Skeletal muscle tissue (tissue), 4 donors: ENCODE measurements around the gene ZNF74. TPM values are rescaled to one million over a fixed set of nuclear protein-coding genes. Genes with fewer than 3 reads are reported as not detected.
"Not testable (repeated sequence)": the region's sequence is repeated elsewhere in the genome, so short reads cannot be mapped to it uniquely, and the experiment has no call there.

ENCODE experiments used
- H3K27ac ChIP-seq: one replicate; pipeline ENCODE4 v1.7.0; 2013; ENCODE audit warnings: mild to moderate bottlenecking, low read depth, low read length, inconsistent platforms
- H3K27me3 ChIP-seq, 3 donors: one replicate each; pipeline ENCODE4 v1.7.0; 2013; ENCODE audit warnings: low read length in 3 of 3; ENCODE audit not compliant: control insufficient read depth in 3 of 3, insufficient read depth in 3 of 3
- H3K36me3 ChIP-seq, 3 donors: one replicate each; pipeline ENCODE4 v1.7.0; 2013; ENCODE audit warnings: low read length in 3 of 3; ENCODE audit not compliant: control insufficient read depth in 3 of 3, insufficient read depth in 3 of 3
- H3K4me1 ChIP-seq, 3 donors: one replicate each; pipeline ENCODE4 v1.7.0; 2013; ENCODE audit warnings: low read length in 3 of 3, mild to moderate bottlenecking in 3 of 3; ENCODE audit not compliant: control insufficient read depth in 3 of 3, insufficient read depth in 3 of 3
- H3K4me3 ChIP-seq, 3 donors: one replicate each; pipeline ENCODE4 v1.7.0; 2013; ENCODE audit warnings: low read length in 3 of 3
- H3K9ac ChIP-seq, 3 donors: one replicate each; pipeline ENCODE4 v1.7.0; 2013; ENCODE audit warnings: low read length in 3 of 3, mild to moderate bottlenecking in 3 of 3, moderate library complexity in 2 of 3, low read depth in 1 of 3
- H3K9me3 ChIP-seq, 3 donors: one replicate each; pipeline ENCODE4 v1.7.0; 2013; ENCODE audit warnings: low read length in 3 of 3; ENCODE audit not compliant: control insufficient read depth in 3 of 3
- total RNA-seq: library from RNA; depleted of rRNA; stranded (reverse); fragments of >200 nt; gene quantifications from one replicate; pipeline ENCODE4 v1.2.3, GENCODE V29; 2014
- donor health status: Osteomylitis.

ZNF74 gene
- total RNA-seq, 1 donor from 2014 or later = 9.9 TPM

DNA sequence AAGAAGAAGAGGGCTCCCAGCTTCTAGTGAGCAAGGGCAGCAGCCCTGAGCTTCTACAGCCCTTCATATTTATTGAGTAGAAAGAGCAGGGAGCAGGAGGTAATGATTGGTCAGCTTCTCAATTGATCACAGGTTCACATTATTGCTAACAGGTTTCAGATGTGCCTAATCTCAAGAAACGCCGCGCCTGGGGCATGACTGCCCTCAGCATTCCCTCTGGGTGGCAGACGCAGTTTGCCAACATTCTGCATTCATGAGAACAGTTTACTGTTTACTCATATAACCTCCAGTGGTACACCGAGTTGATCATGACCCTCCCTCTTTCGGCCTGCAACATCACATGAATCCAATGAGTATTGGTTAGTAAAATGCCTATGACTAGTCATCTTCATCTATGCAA is 4.7 kb upstream of the ZNF74 start:
- H3K36me3 ChIP-seq = no peaks in the 10 kb centered on the region
- peaks cover 0 to 8% (median 3%) of the 10 kb centered on the region in 3 donors for H3K27me3 ChIP-seq
- no peaks in the 10 kb centered on the region for H3K9me3 ChIP-seq
- no peak overlapping the region for H3K4me3 ChIP-seq
- no peak overlapping the region for H3K27ac ChIP-seq
- H3K9ac ChIP-seq = no peak overlapping the region
- peaks cover 5 to 7% (median 6%) of the 10 kb centered on the region in 3 donors for H3K4me1 ChIP-seq

DNA sequence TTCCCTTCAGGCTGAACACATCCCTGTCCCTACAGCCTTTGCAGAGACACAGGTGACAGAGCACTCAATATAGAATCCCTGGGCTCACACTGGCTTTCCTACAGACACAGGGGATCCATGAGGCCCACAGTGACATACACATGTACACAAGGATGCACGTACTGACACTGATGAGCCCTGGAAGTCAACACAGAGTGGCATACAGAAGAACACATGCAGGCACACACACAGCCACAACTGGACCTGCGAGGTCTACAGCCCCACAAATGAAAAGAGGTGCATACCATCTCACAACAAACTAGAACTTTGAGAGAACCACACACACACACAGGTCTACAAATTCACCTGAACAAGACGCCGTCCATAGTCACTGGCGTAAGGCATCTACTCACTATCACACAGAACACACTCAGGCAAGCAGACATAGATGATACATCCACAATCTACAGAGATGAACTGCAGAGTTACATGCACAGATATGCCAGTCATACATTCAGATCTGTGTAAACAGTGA is 3.5 kb upstream of the ZNF74 start:
- Histone ChIP-seq H3K9me3 (no peaks in the 10 kb centered on the region), H3K36me3 (no peaks in the 10 kb centered on the region), H3K27me3 (no peaks in the 10 kb centered on the region), H3K27ac (no peak overlapping the region), H3K4me1 (peaks cover 12 to 19% (median 16%) of the 10 kb centered on the region in 3 donors), H3K9ac (no peak overlapping the region), H3K4me3 (no peak overlapping the region)

GRCh38 chr22:20391222-20391621 is 2.7 kb upstream of the ZNF74 start:
- H3K4me1 ChIP-seq = peaks cover 15 to 22% (median 17%) of the 10 kb centered on the region in 3 donors
- no peak overlapping the region for H3K9ac ChIP-seq
- H3K36me3 ChIP-seq = no peaks in the 10 kb centered on the region
- no peak overlapping the region for H3K27ac ChIP-seq
- no peaks in the 10 kb centered on the region for H3K27me3 ChIP-seq
- no peak overlapping the region for H3K4me3 ChIP-seq
- no peaks in the 10 kb centered on the region for H3K9me3 ChIP-seq

DNA sequence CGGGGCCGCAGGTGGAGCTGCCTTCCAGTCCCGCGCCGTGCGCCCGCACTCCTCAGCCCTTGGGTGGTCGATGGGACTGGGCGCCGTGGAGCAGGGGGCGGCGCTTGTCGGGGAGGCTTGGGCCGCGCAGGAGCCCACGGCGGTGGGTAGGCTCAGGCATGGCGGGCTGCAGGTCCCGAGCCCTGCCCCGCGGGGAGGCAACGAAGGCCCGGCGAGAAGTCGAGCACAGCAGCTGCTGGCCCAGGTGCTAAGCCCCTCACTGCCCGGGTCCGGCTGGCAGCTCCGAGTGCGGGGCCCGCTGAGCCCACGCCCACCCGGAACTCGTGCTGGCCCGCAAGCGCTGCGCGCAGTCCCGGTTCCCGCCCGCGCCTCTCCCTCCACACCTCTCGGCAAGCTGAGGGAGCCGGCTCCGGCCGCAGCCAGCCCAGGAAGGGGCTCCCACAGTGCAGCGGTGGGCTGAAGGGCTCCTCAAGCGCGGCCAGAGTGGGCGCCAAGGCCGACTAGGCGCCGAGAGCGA is 1.5 kb upstream of the ZNF74 start:
- H3K9me3 ChIP-seq, H3K27me3 ChIP-seq, H3K9ac ChIP-seq, H3K4me3 ChIP-seq, H3K36me3 ChIP-seq, H3K27ac ChIP-seq: not testable (repeated sequence)
- H3K4me1 ChIP-seq = peaks cover 15 to 22% (median 17%) of the 10 kb centered on the region in 3 donors

DNA sequence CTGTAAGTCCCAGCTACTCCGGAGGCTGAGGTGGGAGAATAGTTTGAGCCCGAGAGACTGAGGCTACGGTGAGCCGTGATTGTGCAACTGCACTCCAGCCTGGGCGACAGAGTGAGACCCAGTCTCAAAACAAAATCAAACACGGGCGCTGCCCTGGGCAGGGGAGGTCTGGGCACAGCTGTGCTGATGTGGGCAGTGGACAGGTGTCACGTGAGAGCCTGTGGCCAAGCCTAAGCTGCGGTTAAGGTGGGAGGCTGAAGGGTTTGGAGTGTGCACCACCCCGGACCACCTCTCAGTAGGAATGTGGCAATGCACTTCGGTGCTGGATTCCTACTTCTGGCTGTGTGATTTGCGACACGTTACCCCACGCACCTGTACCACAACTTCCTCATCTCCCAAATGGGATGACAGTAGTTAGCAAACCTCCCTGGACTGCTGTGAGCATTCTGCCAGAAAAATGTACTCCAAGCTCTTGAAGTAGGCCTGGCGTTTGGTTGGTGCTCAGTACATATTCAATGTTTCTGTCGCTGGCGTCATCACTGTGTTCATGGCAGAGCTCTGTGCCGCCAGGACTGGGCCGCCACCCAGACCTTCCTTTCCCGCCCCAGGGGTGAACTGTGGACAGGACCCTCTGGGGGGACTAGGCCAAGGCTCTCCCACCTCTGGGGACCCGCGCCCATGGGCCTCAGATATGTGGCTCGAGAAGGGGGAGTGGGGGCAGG is 807 bp upstream of the ZNF74 start:
- Histone ChIP-seq H3K36me3 (no peaks in the 10 kb centered on the region), H3K27ac (peak overlapping the region; percentile 21), H3K27me3 (no peaks in the 10 kb centered on the region), H3K4me1 (peaks cover 15 to 22% (median 17%) of the 10 kb centered on the region in 3 donors), H3K9ac (peak overlapping the region; percentile 82 to 88 (median 83)), H3K4me3 (peak overlapping the region; percentile 86 to 94 (median 91)), H3K9me3 (no peaks in the 10 kb centered on the region)

DNA sequence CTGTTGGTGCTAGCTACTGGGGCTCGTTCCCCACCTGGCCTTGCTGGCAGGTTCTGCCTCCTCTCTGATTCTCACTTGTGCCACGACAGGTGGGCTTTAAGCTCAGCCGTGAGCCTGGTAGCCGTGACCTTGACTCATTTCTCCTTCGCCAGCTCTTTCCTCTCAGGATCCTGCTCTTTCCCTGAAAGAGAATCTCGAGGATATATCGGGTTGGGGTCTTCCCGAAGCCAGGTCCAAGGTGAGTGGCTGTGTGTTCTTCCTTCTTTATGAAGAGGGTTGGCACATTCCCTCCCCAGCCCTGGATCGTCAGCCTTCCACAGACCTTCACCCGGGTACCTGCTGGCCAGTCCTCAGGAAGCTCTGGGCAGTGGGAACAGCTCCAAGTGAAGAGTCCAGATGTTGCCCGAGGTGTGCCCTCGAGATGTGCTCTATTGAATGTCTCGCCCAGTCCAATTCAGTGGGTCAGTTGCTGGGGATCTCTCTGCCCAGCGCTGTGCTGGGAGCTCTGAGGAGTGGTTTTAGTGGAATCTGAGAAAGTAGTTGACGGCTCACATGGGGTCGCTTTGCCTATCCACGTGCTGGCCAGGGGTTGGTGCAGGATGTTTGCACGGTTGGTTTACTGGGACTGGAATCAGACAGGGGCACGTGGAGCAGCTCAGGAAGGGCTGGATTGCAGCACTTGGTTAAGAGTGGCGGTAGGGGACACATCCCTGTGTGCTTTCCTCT is 1.4 kb downstream of the ZNF74 start:
- Histone ChIP-seq H3K4me3 (peak overlapping the region in 1 of 3 donors; percentile 86), H3K27me3 (no peaks in the 10 kb centered on the region), H3K36me3 (no peaks in the 10 kb centered on the region), H3K4me1 (peaks cover 15 to 22% (median 17%) of the 10 kb centered on the region in 3 donors), H3K9me3 (no peaks in the 10 kb centered on the region), H3K9ac (peak overlapping the region in 1 of 3 donors; percentile 36), H3K27ac (no peak overlapping the region)

DNA sequence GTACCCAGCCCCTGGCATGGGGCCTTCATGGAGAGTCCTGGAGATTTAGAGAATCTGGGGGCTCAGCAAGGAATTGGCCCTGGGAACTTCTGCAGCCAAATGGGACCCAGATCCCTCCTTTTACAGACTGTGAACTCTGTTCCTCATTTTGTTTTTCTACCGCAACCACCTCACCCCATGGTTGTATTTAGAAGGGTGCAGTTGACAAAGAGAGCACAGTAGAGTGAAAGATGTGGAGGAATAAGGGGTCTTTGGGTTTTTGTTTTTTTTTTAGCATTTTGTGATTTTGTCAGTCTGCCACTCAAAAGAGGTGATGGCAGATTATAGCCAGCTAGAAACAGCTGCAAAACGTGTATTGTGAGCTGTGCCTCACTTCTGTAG is 1.9 kb downstream of the ZNF74 start:
- H3K36me3 ChIP-seq = no peaks in the 10 kb centered on the region
- H3K27ac ChIP-seq = no peak overlapping the region
- no peak overlapping the region for H3K9ac ChIP-seq
- no peak overlapping the region for H3K4me3 ChIP-seq
- peaks cover 15 to 22% (median 17%) of the 10 kb centered on the region in 3 donors for H3K4me1 ChIP-seq
- no peaks in the 10 kb centered on the region for H3K9me3 ChIP-seq
- no peaks in the 10 kb centered on the region for H3K27me3 ChIP-seq

- H3K4me3 ChIP-seq = no peak overlapping the region
- peaks cover 0 to 5% (median 2%) of the 10 kb centered on the region in 3 donors for H3K36me3 ChIP-seq
- peaks cover 15 to 22% (median 17%) of the 10 kb centered on the region in 3 donors for H3K4me1 ChIP-seq
- no peaks in the 10 kb centered on the region for H3K27me3 ChIP-seq
- no peak overlapping the region for H3K9ac ChIP-seq
- H3K9me3 ChIP-seq = no peaks in the 10 kb centered on the region
- no peak overlapping the region for H3K27ac ChIP-seq
Observed at GRCh38 chr22:20396639-20397038, 2.7 kb downstream of the ZNF74 start.

DNA sequence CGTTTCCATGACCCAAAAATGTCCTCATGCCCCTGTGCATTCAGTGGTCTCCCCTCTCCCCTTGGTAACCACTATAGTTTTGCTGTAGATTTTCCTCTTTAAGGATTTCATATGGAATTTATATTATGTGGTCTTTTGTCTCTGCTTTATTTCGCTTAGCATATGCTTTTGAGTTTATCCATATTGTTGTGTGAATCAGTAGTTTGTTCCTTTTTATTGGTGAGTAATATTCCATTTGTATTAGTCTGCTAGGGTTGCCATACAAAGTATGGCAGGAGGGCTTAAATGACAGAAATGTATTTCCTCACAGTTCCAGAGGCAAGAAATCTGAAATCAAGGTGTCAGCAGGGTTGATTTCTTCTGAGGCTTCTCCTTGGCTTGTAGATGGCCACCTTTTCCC is 3.5 kb downstream of the ZNF74 start:
- H3K4me1 ChIP-seq = peaks cover 15 to 22% (median 17%) of the 10 kb centered on the region in 3 donors
- no peaks in the 10 kb centered on the region for H3K27me3 ChIP-seq
- H3K4me3 ChIP-seq = no peak overlapping the region

DNA sequence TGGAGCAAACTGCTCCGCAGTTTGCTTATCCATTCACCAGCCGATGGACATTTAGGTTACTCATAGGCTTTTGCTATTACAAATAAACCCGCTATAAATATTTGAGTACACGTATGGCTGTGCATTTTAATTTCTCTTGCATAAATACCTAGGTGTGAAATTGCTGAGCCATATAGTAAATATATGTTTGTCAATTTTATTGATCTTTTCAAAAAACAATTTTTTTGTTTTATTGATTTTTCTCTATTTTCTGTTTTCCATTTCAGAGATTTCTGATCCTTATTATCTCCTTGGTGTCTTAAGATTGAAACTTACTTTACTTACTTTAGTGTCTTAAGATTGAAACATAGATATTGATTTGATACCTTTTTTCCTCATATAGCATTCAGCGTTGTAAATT is 4.5 kb downstream of the ZNF74 start:
- no peak overlapping the region for H3K4me3 ChIP-seq

More for the DNA sequence above, 3.5 kb downstream of the ZNF74 start:
- H3K9ac ChIP-seq = no peak overlapping the region
- no peak overlapping the region for H3K27ac ChIP-seq
- H3K36me3 ChIP-seq = peaks cover 5 to 6% (median 5%) of the 10 kb centered on the region in 3 donors
- H3K9me3 ChIP-seq = no peaks in the 10 kb centered on the region

More for the DNA sequence above, 4.5 kb downstream of the ZNF74 start:
- peaks cover 12 to 20% (median 15%) of the 10 kb centered on the region in 3 donors for H3K4me1 ChIP-seq
- no peaks in the 10 kb centered on the region for H3K27me3 ChIP-seq
- no peaks in the 10 kb centered on the region for H3K9me3 ChIP-seq
- no peak overlapping the region for H3K27ac ChIP-seq
- H3K36me3 ChIP-seq = peaks cover 5 to 12% (median 5%) of the 10 kb centered on the region in 3 donors
- H3K9ac ChIP-seq = no peak overlapping the region
